Epidermal melanocyte (primary cell): ENCODE data around the gene TAB3.

ENCODE experiments used
- DNase-seq: peaks from one replicate; pipeline ENCODE4 v3.0.0; 2011; ENCODE audit warnings: low spot score; ENCODE audit not compliant: insufficient read length

TAB3 gene

DNA sequence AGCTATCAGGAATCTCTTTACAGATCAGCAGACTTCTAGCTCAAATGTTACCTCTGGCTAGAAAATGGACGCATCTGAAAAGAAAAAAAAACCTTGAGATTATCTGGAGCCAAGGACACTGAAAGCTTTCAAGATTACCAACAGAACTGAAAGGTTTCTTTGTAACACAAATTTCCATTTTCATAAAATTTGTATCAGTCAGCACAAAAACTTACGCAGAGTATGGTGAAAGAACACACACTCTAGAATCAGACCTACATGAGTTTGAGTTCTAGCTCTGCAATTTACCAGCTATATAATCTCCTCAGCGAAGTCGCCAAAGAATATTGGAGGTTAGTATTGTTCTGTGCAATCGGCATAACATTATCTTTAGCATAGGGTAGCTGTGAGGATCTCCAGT lies 1.8 kb downstream of the TAB3 start:
- DNase-seq: no peak

GRCh38 chrX:30885136-30885535 lies 3.9 kb downstream of the TAB3 start:
- DNase-seq: no peak

DNA sequence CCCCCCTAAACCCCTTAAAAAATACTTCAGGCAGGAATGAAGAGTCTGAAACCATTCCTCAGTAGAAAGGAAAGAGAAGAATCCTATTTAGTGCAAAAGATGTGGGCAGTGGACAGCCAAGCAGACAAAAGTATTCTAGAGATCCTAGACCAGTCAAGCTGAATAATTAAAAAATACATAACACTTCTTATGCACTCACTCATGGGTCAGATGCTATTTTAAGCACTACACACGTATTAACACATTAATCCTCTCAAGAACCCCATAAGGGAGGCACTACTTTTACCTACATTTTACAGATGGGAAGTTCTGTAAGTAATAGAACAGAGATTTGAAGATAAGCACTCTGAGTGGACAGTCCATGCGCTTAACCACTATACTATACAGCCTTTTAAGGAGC lies 5.9 kb downstream of the TAB3 start:
- DNase-seq: no peak

DNA sequence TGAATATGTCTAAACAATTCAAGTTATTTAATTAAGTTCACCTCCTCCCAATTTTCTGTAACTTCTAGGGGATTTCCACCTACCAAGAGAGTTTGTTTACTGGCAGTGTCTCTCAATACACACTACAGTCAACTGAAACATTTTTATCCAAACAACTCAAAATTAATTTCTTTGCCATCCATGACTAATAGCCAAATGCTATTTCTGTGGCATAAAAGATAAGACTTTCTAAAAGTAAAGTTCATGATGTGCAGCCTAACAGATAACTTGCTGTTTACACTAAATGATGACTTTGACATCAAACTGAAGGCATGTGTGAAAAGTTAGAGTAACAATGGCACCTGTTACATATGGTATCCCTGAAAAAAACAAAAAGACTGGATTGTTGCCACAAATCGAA lies 7.3 kb downstream of the TAB3 start:
- DNase-seq: no peak

GRCh38 chrX:30881390-30881789 lies 7.7 kb downstream of the TAB3 start:
- DNase-seq: no peak

DNA sequence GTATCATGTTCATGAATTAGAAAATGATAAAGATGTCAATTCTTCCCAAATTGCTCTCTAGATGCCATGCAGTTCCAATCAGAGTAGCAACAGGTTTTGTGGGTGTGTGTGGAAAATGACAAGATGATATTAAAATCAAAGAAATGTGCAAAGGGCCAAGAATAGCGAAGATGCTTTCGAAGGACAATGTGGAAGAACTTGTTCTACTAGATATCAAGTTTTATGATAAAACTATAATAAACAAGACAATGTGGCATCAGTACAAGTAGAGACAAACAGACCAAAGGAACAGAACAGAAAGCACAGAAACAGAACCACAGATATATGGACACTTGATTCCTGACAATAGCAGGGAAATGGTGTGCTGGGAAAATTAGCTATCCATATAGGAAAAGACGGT lies 9.0 kb downstream of the TAB3 start:
- DNase-seq: no peak

GRCh38 chrX:30876367-30876766 lies 12.7 kb downstream of the TAB3 start:
- no peak for DNase-seq

DNA sequence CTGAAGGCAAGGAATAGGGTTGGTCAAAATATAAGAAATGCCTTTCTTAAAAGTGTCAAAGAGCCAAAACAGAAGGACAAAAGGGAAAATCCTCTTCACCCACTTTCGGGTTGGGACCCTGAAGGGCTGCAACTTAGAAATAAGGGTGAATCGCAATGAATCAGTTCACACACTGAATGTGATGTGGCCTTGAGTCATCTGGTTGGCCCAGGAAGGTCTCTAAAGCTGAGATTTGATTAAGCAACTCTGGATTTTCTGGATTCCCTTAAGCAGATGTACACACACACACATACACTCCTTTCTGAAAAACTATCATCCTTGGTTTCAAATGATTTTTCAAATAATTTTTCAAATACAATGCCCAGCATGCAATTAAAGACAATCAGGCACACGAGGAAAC lies 13.1 kb downstream of the TAB3 start:
- no peak for DNase-seq

DNA sequence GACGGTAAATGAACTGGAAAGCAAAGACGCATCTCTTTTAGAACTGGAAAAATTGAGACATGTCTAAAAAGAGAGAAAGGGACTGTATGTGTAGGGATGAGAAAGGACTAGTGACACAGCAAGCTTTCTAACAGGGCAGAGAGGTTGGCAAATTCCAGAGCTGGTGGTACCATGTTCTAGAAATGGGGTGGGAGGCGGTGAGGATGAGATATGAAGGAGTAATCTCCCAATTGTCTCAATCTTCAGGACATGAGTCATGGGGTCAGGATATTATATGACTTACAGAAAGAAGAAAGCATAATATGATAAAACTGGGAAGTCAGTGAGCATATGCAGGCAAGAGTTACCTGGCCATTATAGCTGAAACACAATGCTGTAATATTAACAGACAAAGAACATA lies 14.2 kb downstream of the TAB3 start:
- DNase-seq: no peak

GRCh38 chrX:30870572-30870971 lies 18.5 kb downstream of the TAB3 start:
- no peak for DNase-seq

DNA sequence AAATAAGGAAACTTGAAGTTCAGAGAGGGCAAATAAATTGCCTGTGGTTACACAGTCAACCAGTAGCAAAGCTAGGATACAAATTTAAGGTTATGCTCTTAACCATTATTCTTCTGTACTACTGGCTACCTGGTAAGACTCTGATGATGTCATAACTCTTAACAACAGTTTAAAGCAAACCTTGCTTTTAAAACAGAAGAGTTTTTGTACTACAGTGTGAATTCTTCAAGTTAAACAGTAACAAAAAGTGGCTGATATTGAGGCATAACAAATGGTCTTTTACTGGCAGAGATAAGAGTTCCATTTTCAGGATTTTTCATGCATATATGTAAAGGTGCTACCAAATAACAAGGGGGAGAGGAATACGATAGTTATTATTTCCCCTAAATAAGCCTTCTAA lies 23.4 kb downstream of the TAB3 start:
- no peak for DNase-seq

DNA sequence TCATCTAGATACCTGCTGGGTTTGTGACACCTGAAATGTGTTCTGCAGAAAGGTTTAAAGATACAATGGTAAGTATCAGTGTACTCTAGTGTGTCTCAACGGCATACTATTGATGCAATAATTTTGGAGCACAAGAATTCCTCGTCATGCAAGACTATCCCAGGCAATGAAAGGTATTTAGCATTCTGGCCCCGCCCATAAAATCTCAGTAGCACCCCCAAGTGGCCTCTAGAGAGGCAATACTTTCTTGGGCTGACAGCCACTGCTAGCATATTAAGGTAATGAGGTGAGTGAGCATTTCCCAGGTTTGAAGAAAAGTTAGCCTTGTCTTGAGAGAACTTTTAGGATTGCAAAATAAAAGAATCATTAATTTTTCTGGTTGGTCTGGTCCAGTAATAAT lies 24.0 kb downstream of the TAB3 start:
- DNase-seq: no peak

DNA sequence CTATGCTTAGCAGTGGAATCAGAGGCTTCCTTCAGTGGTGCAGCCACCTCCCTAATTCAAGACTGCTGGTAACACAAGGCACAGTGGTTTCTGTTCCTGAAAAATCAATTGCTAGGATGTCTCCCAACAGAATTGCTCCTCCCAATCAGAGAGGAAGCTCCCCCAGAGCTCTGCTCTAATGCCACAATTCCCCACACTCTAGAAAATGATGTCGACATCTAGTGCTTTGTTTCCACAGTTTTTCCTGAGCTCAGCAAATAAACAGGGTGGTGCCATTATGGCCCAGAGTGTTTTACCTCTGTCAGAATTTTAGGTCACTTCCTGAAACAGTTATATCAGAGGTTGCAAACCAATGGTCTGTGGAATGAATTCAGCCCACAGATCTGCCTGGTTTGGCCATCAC lies 24.7 kb downstream of the TAB3 start:
- DNase-seq: no peak

GRCh38 chrX:30863974-30864373 lies 25.1 kb downstream of the TAB3 start:
- no peak for DNase-seq

GRCh38 chrX:30858098-30858497 lies 31.0 kb downstream of the TAB3 start:
- DNase-seq: no peak

DNA sequence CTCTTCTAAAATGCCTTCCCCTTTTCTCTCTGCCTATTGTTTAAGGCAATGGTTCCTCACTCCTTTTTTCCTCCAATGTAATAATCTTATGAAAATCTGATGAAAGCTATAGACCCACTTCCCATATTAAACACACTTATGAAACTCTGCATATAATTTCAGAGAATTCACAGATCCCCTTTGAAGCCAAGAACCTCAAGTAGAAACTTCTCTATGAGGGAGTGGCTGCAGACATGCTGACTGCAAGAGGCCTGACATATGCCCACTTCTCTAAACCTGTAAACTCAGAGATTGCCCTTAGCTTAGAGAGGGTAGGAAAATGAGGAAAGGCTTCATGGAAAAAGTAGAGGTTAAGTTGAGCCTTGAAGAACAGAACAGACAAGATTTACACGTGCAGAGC lies 37.6 kb downstream of the TAB3 start:
- no peak for DNase-seq

DNA sequence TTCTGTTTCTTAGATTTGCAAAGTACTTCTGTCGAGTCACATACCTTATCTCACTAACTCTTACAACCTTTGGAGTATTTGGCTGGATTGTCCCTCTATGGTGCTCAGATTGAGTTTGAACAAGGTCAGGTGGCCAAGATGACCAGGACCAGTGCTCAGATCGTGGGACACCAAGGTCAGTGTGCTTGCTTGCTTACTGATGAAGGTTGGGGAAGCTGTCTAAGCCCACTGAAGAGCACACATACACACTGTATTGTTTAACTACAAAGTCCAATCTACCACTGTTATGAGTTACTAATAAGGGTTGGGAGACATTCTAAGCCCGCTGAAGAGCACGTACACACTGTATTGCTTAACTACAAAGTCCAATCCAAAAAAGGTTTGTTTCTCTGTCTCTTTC lies 53.7 kb downstream of the TAB3 start:
- DNase-seq: no peak

- no peak for DNase-seq
Observed at GRCh38 chrX:30833896-30834295, 55.2 kb downstream of the TAB3 start.

GRCh38 chrX:30831082-30831481 lies 58.0 kb downstream of the TAB3 start:
- DNase-seq: no peak

DNA sequence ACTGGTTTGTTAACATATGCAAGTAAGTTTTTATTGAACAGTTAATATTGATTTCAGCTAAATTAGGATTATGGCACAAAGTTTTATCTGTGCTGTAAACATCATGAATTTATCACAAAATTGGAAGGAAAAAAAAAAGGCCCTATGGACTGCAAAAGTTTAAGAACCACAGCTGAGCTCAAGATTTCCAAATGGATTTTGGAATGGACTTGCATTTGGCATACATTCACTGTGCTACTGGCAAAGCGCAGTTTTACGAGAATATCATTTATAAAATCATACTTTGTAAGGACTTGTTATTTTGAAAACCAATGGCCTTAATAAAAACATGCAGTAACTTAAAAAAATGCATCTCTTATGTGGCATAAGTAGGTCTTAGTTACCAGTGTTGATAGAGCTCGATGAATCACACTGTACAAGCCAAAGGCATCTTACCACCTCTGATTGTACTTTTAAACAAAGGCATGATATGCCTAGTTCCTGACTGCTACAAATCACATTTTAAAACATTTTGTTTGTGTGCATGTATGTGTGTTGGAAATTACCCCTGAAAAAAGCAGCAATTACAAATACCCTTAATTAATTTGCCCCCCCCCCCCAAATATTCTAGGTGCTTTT lies 58.6 kb downstream of the TAB3 start:
- no peak for DNase-seq

- DNase-seq: no peak
Observed at GRCh38 chrX:30824275-30824674, 64.8 kb downstream of the TAB3 start.

- no peak for DNase-seq
Observed at GRCh38 chrX:30822764-30823163, 66.3 kb downstream of the TAB3 start.

DNA sequence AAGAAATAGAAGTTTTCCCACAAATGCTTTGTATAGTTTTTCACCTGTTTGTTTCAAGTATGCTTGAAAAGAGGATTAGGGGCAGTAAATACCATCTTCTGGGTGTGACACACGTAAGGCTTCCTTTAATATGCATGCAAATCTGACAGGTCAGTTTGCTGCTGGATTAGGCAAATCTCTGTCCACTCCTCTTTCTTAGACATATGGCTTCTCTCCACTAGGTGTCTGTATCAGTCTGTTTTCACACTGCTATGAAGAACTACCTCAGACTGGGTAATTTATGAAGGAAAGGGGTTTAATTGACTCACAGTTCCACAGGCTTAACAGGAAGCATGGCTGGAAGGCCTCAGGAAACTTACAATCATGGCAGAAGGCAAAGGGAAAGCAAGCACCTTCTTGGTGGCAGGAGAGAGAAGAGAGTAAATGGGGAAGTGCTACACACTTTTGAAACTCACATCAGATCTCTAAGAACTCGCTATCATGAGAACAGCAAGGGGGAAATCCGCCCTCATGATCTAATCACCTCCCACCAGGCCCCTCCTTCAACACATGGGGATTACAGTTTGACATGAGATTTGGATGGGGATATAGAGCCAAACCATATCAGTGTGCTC lies 66.9 kb downstream of the TAB3 start:
- DNase-seq: no peak

DNA sequence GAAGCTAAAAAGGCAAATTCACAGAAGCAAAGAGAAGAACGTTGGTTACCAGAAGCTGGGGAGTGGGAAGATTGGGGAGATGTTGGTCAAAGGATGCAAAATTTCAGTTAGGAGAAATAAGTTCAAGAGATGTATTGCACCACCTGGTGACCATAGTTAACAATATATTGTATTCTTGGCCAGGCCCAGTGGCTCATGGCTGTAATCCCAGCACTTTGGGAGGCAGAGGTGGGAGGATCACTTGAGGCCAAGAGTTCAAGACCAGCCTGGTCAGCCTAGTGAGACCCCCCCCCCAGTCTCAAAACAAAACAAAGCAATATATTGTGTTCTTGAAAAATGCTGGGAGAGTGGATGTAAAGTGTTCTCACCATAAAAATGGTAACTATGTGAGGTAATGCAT lies 67.9 kb downstream of the TAB3 start:
- DNase-seq: no peak
